Erythroblast (primary cell): ENCODE data around the gene NOD2.

Experiments
- DNase-seq, 2 experiments: peaks; one replicate each; lab custom pipeline; 2025; lab: John Stamatoyannopoulos, UW
- GATA1 ChIP-seq: IDR thresholded peaks from 2 replicates; pipeline ENCODE4 v1.6.1; 2011; ENCODE audit warnings: low read depth, mild to moderate bottlenecking, control low read depth, low read length, moderate library complexity
- POLR2A ChIP-seq: IDR thresholded peaks from 2 replicates; pipeline ENCODE4 v1.6.1; 2011; ENCODE audit warnings: mild to moderate bottlenecking, low read length

Gene NOD2

GRCh38 chr16:50664270-50664669, 29.1 kb upstream of the NOD2 start:
- no peak for DNase-seq
- TF ChIP-seq POLR2A: no peak
- no peak for TF ChIP-seq GATA1

GRCh38 chr16:50665128-50665878, 28.1 kb upstream of the NOD2 start:
- DNase-seq: peak; percentile 56 to 80

GRCh38 chr16:50666658-50667496, 26.5 kb upstream of the NOD2 start:
- TF ChIP-seq GATA1 (no peak), POLR2A (no peak)
- DNase-seq: peak in 1 of 2 experiments; percentile 9

More at GRCh38 chr16:50665128-50665878, 28.1 kb upstream of the NOD2 start:
- no peak for TF ChIP-seq POLR2A
- TF ChIP-seq GATA1: no peak

- TF ChIP-seq GATA1 (no peak), POLR2A (no peak)
- DNase-seq: no peak
Measured at GRCh38 chr16:50667497-50668367, 25.7 kb upstream of the NOD2 start.

GRCh38 chr16:50668368-50669008, 24.9 kb upstream of the NOD2 start:
- no peak for TF ChIP-seq POLR2A
- no peak for TF ChIP-seq GATA1

GRCh38 chr16:50669741-50670140, 23.7 kb upstream of the NOD2 start:
- TF ChIP-seq POLR2A (no peak), GATA1 (no peak)
- no peak for DNase-seq

More at GRCh38 chr16:50668368-50669008, 24.9 kb upstream of the NOD2 start:
- no peak for DNase-seq

- TF ChIP-seq POLR2A: no peak
- no peak for TF ChIP-seq GATA1
- DNase-seq: no peak
Measured at GRCh38 chr16:50670476-50670875, 22.9 kb upstream of the NOD2 start.

GRCh38 chr16:50671644-50672260, 21.7 kb upstream of the NOD2 start:
- peak; percentile 54 to 66 for DNase-seq
- TF ChIP-seq GATA1 (no peak), POLR2A (no peak)

GRCh38 chr16:50673496-50674275, 19.7 kb upstream of the NOD2 start:
- TF ChIP-seq GATA1: no peak
- TF ChIP-seq POLR2A: no peak
- DNase-seq: no peak

GRCh38 chr16:50674831-50675230, 18.6 kb upstream of the NOD2 start:
- TF ChIP-seq GATA1 (no peak), POLR2A (no peak)
- no peak for DNase-seq

GRCh38 chr16:50675686-50676610, 17.5 kb upstream of the NOD2 start:
- TF ChIP-seq GATA1 (no peak), POLR2A (no peak)
- no peak for DNase-seq

GRCh38 chr16:50676684-50677225, 16.7 kb upstream of the NOD2 start:
- no peak for DNase-seq
- TF ChIP-seq POLR2A (no peak), GATA1 (no peak)
